Stimulated activated memory B cell treated with anti-CD40 and anti-IgM and Interleukin-4, amounts not matched to agents 10 μg/mL and 1 μg/mL and 100 μg/mL, for 72 hours (primary cell): ENCODE results near the gene JAK1.
A peak's percentile ranks its signal among the peaks of the same experiment; 100 is the strongest.

Source experiments
- ATAC-seq: fragments of 150-1000 bp; cut with Tn5 transposase; 2 replicates; pipeline ENCODE4 v1.10.0; 2021
- H3K27ac Mint-ChIP-seq: one replicate; pipeline ENCODE4 v1.8.0; 2022; ENCODE audit warnings: mild to moderate bottlenecking, mixed read lengths
- H3K27me3 Mint-ChIP-seq: one replicate; pipeline ENCODE4 v1.8.0; 2022; ENCODE audit warnings: mixed read lengths
- H3K36me3 Mint-ChIP-seq: one replicate; pipeline ENCODE4 v1.8.0; 2022; ENCODE audit warnings: mixed read lengths
- H3K4me1 Mint-ChIP-seq: one replicate; pipeline ENCODE4 v1.8.0; 2022; ENCODE audit warnings: mixed read lengths
- H3K4me3 Mint-ChIP-seq: one replicate; pipeline ENCODE4 v1.8.0; 2022; ENCODE audit warnings: mild to moderate bottlenecking, moderate library complexity, mixed read lengths
- H3K9me3 Mint-ChIP-seq: one replicate; pipeline ENCODE4 v1.8.0; 2022; ENCODE audit warnings: mixed read lengths

The JAK1 gene

GRCh38 chr1:64845831-64846425 lies 120.4 kb downstream of the JAK1 start:
- H3K9me3 Mint-ChIP-seq, result no peaks in the 10 kb centered on the region
- H3K36me3 Mint-ChIP-seq, result peaks cover 58% of the 10 kb centered on the region
- H3K27ac Mint-ChIP-seq, result peak overlapping the region; percentile 17
- no peaks in the 10 kb centered on the region for H3K27me3 Mint-ChIP-seq
- H3K4me3 Mint-ChIP-seq, result no peak overlapping the region
- ATAC-seq, result no peak
- peaks cover 13% of the 10 kb centered on the region for H3K4me1 Mint-ChIP-seq

DNA sequence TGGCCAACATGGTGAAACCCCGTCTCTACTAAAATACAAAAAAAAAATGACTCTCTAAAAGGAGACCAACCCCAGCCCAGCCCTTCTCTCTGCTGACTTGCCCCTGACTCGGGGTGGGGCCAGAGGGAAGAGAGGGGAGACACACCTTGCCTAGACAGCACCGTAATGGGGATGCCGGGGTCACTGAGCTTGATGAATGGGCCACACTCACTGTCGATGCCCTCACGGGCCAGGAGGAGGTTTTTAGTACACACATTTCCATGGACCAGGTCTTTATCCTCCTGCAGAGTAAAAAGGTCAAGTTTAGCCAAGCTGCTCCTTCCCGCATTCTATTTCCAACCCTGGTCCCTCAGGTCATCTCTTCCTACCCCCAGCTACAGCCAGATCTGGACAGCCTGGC lies 121.7 kb downstream of the JAK1 start:
- Mint-ChIP-seq H3K9me3 (no peaks in the 10 kb centered on the region), H3K4me1 (peaks cover 13% of the 10 kb centered on the region), H3K27ac (peak overlapping the region; percentile 61), H3K27me3 (no peaks in the 10 kb centered on the region), H3K4me3 (no peak overlapping the region), H3K36me3 (peaks cover 53% of the 10 kb centered on the region)
- no peak for ATAC-seq

- H3K9me3 Mint-ChIP-seq, result no peaks in the 10 kb centered on the region
- no peak for ATAC-seq
- H3K4me3 Mint-ChIP-seq, result no peak overlapping the region
Observed at GRCh38 chr1:64844175-64844574, 122.2 kb downstream of the JAK1 start.

DNA sequence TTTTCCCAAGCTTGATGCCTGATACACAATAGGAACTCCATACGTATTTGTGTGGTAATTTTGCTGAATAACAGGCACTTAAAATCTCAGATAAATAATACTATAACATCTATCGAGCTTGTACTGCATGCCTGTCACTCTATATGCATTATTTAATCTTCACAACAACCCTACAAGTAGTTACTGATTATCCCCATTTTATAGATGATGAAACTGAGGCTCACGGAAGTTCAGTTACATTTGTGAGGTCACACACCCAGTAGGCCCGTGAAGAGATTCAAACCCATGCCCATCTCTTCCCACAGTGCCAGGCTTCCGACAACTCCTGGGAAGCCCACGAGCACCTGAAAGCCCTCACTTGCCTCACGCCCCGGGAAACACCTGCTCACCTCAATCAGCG lies 122.7 kb downstream of the JAK1 start:
- no peak overlapping the region for H3K4me3 Mint-ChIP-seq
- H3K27me3 Mint-ChIP-seq, result no peaks in the 10 kb centered on the region
- peaks cover 13% of the 10 kb centered on the region for H3K4me1 Mint-ChIP-seq
- H3K36me3 Mint-ChIP-seq, result peaks cover 53% of the 10 kb centered on the region
- H3K9me3 Mint-ChIP-seq, result no peaks in the 10 kb centered on the region
- no peak for ATAC-seq
- peak overlapping the region; percentile 68 for H3K27ac Mint-ChIP-seq

More at GRCh38 chr1:64844175-64844574, 122.2 kb downstream of the JAK1 start:
- Mint-ChIP-seq H3K36me3 (peaks cover 53% of the 10 kb centered on the region), H3K27me3 (no peaks in the 10 kb centered on the region), H3K27ac (peak overlapping the region; percentile 68), H3K4me1 (peaks cover 13% of the 10 kb centered on the region)

GRCh38 chr1:64842224-64842623 lies 124.1 kb downstream of the JAK1 start:
- no peaks in the 10 kb centered on the region for H3K27me3 Mint-ChIP-seq
- H3K9me3 Mint-ChIP-seq, result no peaks in the 10 kb centered on the region
- peaks cover 13% of the 10 kb centered on the region for H3K4me1 Mint-ChIP-seq
- no peak for ATAC-seq
- peaks cover 56% of the 10 kb centered on the region for H3K36me3 Mint-ChIP-seq
- H3K4me3 Mint-ChIP-seq, result no peak overlapping the region
- no peak overlapping the region for H3K27ac Mint-ChIP-seq

DNA sequence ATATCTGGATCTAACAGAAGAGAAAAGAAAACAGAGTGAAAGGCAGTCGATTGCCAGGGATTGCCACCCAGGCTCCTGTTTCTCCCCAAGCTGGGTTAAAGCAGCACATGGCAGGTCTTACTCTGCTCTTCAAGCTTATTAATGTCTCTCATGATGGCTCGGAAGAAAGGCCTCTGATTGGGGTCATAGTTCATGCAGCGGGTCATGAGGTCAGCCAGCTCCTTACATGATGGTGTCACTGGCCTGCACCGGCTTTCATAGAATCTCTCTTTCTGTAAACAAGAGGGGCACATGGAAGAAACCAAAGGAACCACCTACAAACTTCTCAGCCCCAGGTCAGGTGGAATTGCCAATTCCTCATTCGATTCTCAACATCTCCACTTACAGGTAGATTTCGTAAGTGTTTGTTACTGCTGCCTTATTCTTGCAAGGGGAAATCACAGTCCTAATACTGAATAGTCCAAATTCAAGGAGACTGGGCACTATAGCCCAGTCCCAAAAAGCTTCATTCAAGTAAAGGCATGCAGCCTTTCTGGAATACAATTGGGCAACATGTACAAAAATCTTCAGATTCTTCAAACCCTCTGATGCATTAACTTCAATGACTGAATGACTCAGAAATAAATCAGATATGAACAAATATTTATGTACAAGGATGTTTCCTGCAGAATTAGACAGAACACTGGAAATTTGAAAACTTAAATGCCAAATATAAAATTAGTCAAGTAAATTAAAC lies 124.9 kb downstream of the JAK1 start:
- H3K4me3 Mint-ChIP-seq, result no peak overlapping the region
- H3K27ac Mint-ChIP-seq, result no peak overlapping the region
- no peaks in the 10 kb centered on the region for H3K27me3 Mint-ChIP-seq
- ATAC-seq, result no peak
- peaks cover 61% of the 10 kb centered on the region for H3K36me3 Mint-ChIP-seq
- no peaks in the 10 kb centered on the region for H3K9me3 Mint-ChIP-seq
- peaks cover 13% of the 10 kb centered on the region for H3K4me1 Mint-ChIP-seq

- ATAC-seq, result no peak
- H3K27ac Mint-ChIP-seq, result no peak overlapping the region
- H3K4me1 Mint-ChIP-seq, result peaks cover 13% of the 10 kb centered on the region
- H3K9me3 Mint-ChIP-seq, result no peaks in the 10 kb centered on the region
- H3K27me3 Mint-ChIP-seq, result no peaks in the 10 kb centered on the region
- peaks cover 60% of the 10 kb centered on the region for H3K36me3 Mint-ChIP-seq
- H3K4me3 Mint-ChIP-seq, result no peak overlapping the region
Observed at GRCh38 chr1:64839732-64840405, 126.5 kb downstream of the JAK1 start.

GRCh38 chr1:64839261-64839660 lies 127.1 kb downstream of the JAK1 start:
- peaks cover 56% of the 10 kb centered on the region for H3K36me3 Mint-ChIP-seq
- H3K4me3 Mint-ChIP-seq, result no peak overlapping the region
- no peaks in the 10 kb centered on the region for H3K9me3 Mint-ChIP-seq
- H3K4me1 Mint-ChIP-seq, result peaks cover 13% of the 10 kb centered on the region
- H3K27me3 Mint-ChIP-seq, result no peaks in the 10 kb centered on the region
- H3K27ac Mint-ChIP-seq, result no peak overlapping the region
- ATAC-seq, result no peak

- Mint-ChIP-seq H3K9me3 (no peaks in the 10 kb centered on the region), H3K4me1 (peaks cover 9% of the 10 kb centered on the region), H3K36me3 (peaks cover 54% of the 10 kb centered on the region), H3K4me3 (no peak overlapping the region), H3K27ac (no peak overlapping the region), H3K27me3 (no peaks in the 10 kb centered on the region)
- ATAC-seq, result no peak
Observed at GRCh38 chr1:64838486-64838885, 127.9 kb downstream of the JAK1 start.

GRCh38 chr1:64836802-64837201 lies 129.5 kb downstream of the JAK1 start:
- no peak for ATAC-seq
- H3K27me3 Mint-ChIP-seq, result no peaks in the 10 kb centered on the region
- H3K9me3 Mint-ChIP-seq, result no peaks in the 10 kb centered on the region
- no peaks in the 10 kb centered on the region for H3K4me1 Mint-ChIP-seq
- peak overlapping the region; percentile 9 for H3K27ac Mint-ChIP-seq
- H3K36me3 Mint-ChIP-seq, result peaks cover 54% of the 10 kb centered on the region
- H3K4me3 Mint-ChIP-seq, result no peak overlapping the region

- H3K9me3 Mint-ChIP-seq, result no peaks in the 10 kb centered on the region
- no peak overlapping the region for H3K4me3 Mint-ChIP-seq
- H3K27ac Mint-ChIP-seq, result no peak overlapping the region
Observed at GRCh38 chr1:64834734-64835133, 131.6 kb downstream of the JAK1 start.

GRCh38 chr1:64830030-64830651 lies 136.2 kb downstream of the JAK1 start:
- Mint-ChIP-seq H3K27ac (peak overlapping the region; percentile 17), H3K9me3 (no peaks in the 10 kb centered on the region), H3K27me3 (no peaks in the 10 kb centered on the region), H3K4me3 (no peak overlapping the region), H3K36me3 (peaks cover 13% of the 10 kb centered on the region), H3K4me1 (peaks cover 32% of the 10 kb centered on the region)
- no peak for ATAC-seq

More at GRCh38 chr1:64834734-64835133, 131.6 kb downstream of the JAK1 start:
- peaks cover 42% of the 10 kb centered on the region for H3K36me3 Mint-ChIP-seq
- H3K4me1 Mint-ChIP-seq, result peaks cover 1% of the 10 kb centered on the region
- no peaks in the 10 kb centered on the region for H3K27me3 Mint-ChIP-seq
- no peak for ATAC-seq

- Mint-ChIP-seq H3K4me1 (peaks cover 33% of the 10 kb centered on the region), H3K27me3 (no peaks in the 10 kb centered on the region), H3K4me3 (no peak overlapping the region), H3K36me3 (peaks cover 13% of the 10 kb centered on the region), H3K27ac (peak overlapping the region; percentile 17), H3K9me3 (no peaks in the 10 kb centered on the region)
- ATAC-seq, result peak; percentile 27
Observed at GRCh38 chr1:64829411-64830029, 136.8 kb downstream of the JAK1 start.

DNA sequence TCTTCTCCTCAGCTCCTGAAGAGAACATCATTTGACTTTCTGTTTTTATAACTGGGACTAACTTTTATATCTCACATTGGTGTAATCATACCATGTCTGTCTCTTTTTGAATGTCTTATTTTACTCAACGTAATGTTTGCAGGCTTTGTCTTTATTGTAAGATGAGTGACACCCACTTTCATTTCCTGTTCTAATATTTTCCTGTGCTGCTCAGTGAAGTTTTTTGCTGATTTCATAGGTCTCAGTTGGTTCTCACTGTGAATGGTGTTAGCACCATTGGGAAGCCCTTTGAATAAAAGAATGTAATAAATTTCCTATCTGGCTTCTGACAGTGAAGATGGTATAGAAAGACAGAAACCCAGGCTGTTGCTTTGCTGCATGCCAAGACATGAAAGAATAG lies 137.5 kb downstream of the JAK1 start:
- no peaks in the 10 kb centered on the region for H3K27me3 Mint-ChIP-seq
- H3K4me3 Mint-ChIP-seq, result no peak overlapping the region
- peak overlapping the region; percentile 17 for H3K27ac Mint-ChIP-seq
- H3K9me3 Mint-ChIP-seq, result no peaks in the 10 kb centered on the region
- ATAC-seq, result peak; percentile 62
- peaks cover 38% of the 10 kb centered on the region for H3K4me1 Mint-ChIP-seq
- peaks cover 6% of the 10 kb centered on the region for H3K36me3 Mint-ChIP-seq

DNA sequence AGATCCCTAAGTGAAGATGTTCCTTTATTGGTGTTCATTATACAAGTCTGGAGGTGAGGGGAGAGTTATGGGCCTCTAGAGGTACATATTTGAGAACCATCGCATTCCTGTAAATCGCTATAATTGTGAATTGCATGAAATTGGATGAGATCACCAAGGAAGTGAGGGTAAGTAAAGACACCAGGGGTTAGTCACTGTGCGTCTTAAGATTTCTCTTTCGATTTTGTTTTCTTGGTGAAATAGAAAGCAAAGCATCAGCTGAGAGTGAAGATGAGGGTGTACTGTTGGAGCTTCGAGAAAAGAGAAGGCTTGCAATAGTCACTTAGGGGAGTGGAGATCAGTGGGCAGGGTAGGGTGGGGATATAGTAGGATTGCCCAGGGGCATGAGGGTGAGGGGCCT lies 139.4 kb downstream of the JAK1 start:
- no peak for ATAC-seq
- peaks cover 38% of the 10 kb centered on the region for H3K4me1 Mint-ChIP-seq
- H3K36me3 Mint-ChIP-seq, result no peaks in the 10 kb centered on the region
- H3K27ac Mint-ChIP-seq, result peak overlapping the region; percentile 15
- no peaks in the 10 kb centered on the region for H3K9me3 Mint-ChIP-seq
- no peaks in the 10 kb centered on the region for H3K27me3 Mint-ChIP-seq
- H3K4me3 Mint-ChIP-seq, result no peak overlapping the region
